Sigmoid colon (tissue), 7 donors: ENCODE measurements around the gene KLK12. TPM values are rescaled to one million over a fixed set of nuclear protein-coding genes. Genes with fewer than 3 reads are reported as not detected.

Experiments used
- DNase-seq: peaks from one replicate; pipeline ENCODE4 v3.0.0-alpha.2; 2019
- H3K27ac ChIP-seq, 4 donors: fragments of 200-600 bp; sonication (generic); one replicate each; pipeline ENCODE4 v1.5.1; 2016 to 2019; ENCODE audit warnings: mild to moderate bottlenecking in 1 of 4
- H3K27me3 ChIP-seq, 3 donors: fragments of 200-600 bp; sonication (generic); one replicate each; pipeline ENCODE4 v1.5.1; 2019; ENCODE audit warnings: mild to moderate bottlenecking in 1 of 3
- H3K36me3 ChIP-seq, 4 donors: fragments of 200-600 bp; sonication (generic); one replicate each; pipeline ENCODE4 v1.5.1; 2016 to 2019
- H3K4me1 ChIP-seq, 4 donors: fragments of 200-600 bp; sonication (generic); one replicate each; pipeline ENCODE4 v1.5.1; 2017 to 2019
- H3K4me3 ChIP-seq, 4 donors: fragments of 200-600 bp; sonication (generic); one replicate each; pipeline ENCODE4 v1.5.1; 2017 to 2019; ENCODE audit warnings: mild to moderate bottlenecking in 2 of 4, moderate library complexity in 1 of 4
- H3K9me3 ChIP-seq, 4 donors: fragments of 200-600 bp in 3 of 4; sonication (generic) in 3 of 4; one replicate each; pipeline versions ENCODE4 v1.5.1 to v1.6.1; 2013 to 2019
- EP300 ChIP-seq, 4 donors: sonication (generic); formaldehyde crosslinking; IDR thresholded peaks; one replicate each; pipeline ENCODE4 v1.6.1; 2017; ENCODE audit warnings: antibody characterized with exemption in 4 of 4
- POLR2A ChIP-seq, 2 donors: fragments of 450-650 bp; IDR thresholded peaks; one replicate each; pipeline ENCODE4 v1.6.1; 2016; ENCODE audit warnings: antibody characterized with exemption in 2 of 2, mild to moderate bottlenecking in 2 of 2, moderate library complexity in 2 of 2
- POLR2AphosphoS5 ChIP-seq, 4 donors: sonication (generic); formaldehyde crosslinking; IDR thresholded peaks; one replicate each; pipeline ENCODE4 v1.6.1; 2017; ENCODE audit warnings: antibody characterized with exemption in 4 of 4
- WGBS, 2 donors: extraction: QIAGEN DNeasy Blood & Tissue Kit; methylation state at CpG; one replicate each; pipeline ENCODE4 v1.1.7; 2013; 5-methylcytosine and 5-hydroxymethylcytosine counted together
- intact Hi-C: fragments of 100-400 bp; cut with DNase I; formaldehyde crosslinking; loops from one replicate; pipeline ENCODE4 v1.15.1; 2023
- polyA plus RNA-seq, 3 donors: library from polyadenylated mRNA; stranded (reverse); fragments of 200-250 nt; gene quantifications; one replicate each; pipeline ENCODE4 v1.2.3, GENCODE V29; 2013
- total RNA-seq, 4 donors: library from RNA; depleted of rRNA; stranded (reverse); fragments of >200 nt; gene quantifications; one replicate each; pipeline ENCODE4 v1.1.0, GENCODE V29; 2016
- TF ChIP-seq, protein P1 (sequence below), 4 experiments: fragments of 450-650 bp in 3 of 4; fragments of 200-600 bp in 1 of 4; IDR thresholded peaks; one replicate each; pipeline ENCODE4 v1.5.1; 2016 to 2019; ENCODE audit warnings: antibody characterized with exemption in 4 of 4, mild to moderate bottlenecking in 3 of 4, moderate library complexity in 2 of 4
- donor health status: healthy with polysubstance abuse.
- donor health status: Bipolar disorder and iron deficiency.
- donor health status: healthy.

The KLK12 gene
- total and polyA plus RNA-seq, 7 donors: 2.6 TPM; not detected in 6

DNA sequence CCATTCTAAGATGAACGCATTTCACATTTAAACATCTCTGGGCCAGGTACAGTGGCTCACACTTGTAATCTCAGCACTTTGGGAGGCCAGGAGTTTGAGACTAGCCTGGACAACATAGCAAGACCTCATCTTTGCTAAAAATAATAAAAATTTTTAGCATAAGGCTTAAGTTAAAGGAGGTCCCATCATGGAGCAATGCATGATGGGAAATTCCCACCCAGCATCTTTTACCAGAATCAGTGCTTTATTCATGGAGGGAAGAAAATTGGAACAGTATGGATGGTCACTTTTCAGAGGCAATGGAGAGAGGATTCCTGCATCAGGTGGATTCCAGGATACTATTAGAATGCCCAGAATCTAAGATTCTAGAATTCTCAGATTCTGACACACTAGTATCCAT lies 29.6 kb downstream of the KLK12 start:
- H3K9me3 ChIP-seq: no peaks in the 10 kb centered on the region
- intact Hi-C loops: no loop called here
- no peaks in the 10 kb centered on the region for H3K4me1 ChIP-seq
- H3K36me3 ChIP-seq: no peaks in the 10 kb centered on the region
- TF ChIP-seq POLR2A (IDR thresholded peaks at IDR 0.05): no peak
- TF ChIP-seq, protein P1, sequence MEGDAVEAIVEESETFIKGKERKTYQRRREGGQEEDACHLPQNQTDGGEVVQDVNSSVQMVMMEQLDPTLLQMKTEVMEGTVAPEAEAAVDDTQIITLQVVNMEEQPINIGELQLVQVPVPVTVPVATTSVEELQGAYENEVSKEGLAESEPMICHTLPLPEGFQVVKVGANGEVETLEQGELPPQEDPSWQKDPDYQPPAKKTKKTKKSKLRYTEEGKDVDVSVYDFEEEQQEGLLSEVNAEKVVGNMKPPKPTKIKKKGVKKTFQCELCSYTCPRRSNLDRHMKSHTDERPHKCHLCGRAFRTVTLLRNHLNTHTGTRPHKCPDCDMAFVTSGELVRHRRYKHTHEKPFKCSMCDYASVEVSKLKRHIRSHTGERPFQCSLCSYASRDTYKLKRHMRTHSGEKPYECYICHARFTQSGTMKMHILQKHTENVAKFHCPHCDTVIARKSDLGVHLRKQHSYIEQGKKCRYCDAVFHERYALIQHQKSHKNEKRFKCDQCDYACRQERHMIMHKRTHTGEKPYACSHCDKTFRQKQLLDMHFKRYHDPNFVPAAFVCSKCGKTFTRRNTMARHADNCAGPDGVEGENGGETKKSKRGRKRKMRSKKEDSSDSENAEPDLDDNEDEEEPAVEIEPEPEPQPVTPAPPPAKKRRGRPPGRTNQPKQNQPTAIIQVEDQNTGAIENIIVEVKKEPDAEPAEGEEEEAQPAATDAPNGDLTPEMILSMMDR (IDR thresholded peaks at IDR 0.05): no peak
- no peak for TF ChIP-seq POLR2AphosphoS5 (IDR thresholded peaks at IDR 0.05)
- TF ChIP-seq EP300 (IDR thresholded peaks at IDR 0.05): no peak
- DNase-seq: no peak
- H3K27me3 ChIP-seq: peaks cover 0 to 66% (median 47%) of the 10 kb centered on the region in 3 donors
- no peak overlapping the region for H3K4me3 ChIP-seq
- no peak overlapping the region for H3K27ac ChIP-seq
- 75 to 91% methylated on average over 1 of the region's 1 CpG for WGBS, 2 donors

DNA sequence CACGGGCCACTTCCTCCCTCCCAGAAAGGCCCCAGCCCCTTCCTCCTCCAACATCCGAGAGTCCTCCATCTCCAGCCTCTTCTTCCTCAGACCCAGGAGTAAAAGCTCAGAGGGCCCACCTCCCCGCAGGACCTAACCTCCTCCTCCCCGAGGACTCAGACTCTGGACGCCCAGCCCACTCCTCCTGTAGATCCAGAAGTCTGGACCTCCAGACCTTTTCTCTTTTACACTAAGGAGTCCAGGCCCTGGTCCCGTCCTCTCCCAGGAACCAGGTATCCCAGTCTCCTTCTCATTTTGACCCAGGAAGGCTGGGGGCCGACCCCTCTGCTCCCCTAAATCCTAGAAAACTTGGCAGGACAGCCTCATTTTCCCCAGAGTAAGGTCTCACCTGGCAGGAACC lies 31.5 kb downstream of the KLK12 start:
- 71 to 78% methylated on average over 7 of the region's 7 CpGs for WGBS, 2 donors
- Histone ChIP-seq H3K27me3 (peaks cover 0 to 63% (median 42%) of the 10 kb centered on the region in 3 donors), H3K4me3 (no peak overlapping the region), H3K9me3 (no peaks in the 10 kb centered on the region), H3K36me3 (no peaks in the 10 kb centered on the region), H3K27ac (no peak overlapping the region), H3K4me1 (no peaks in the 10 kb centered on the region)
- intact Hi-C loops: no loop called here
- no peak for DNase-seq
- TF ChIP-seq POLR2AphosphoS5 (IDR thresholded peaks at IDR 0.05): no peak
- TF ChIP-seq POLR2A (IDR thresholded peaks at IDR 0.05): no peak
- TF ChIP-seq, protein P1 (IDR thresholded peaks at IDR 0.05): no peak

DNA sequence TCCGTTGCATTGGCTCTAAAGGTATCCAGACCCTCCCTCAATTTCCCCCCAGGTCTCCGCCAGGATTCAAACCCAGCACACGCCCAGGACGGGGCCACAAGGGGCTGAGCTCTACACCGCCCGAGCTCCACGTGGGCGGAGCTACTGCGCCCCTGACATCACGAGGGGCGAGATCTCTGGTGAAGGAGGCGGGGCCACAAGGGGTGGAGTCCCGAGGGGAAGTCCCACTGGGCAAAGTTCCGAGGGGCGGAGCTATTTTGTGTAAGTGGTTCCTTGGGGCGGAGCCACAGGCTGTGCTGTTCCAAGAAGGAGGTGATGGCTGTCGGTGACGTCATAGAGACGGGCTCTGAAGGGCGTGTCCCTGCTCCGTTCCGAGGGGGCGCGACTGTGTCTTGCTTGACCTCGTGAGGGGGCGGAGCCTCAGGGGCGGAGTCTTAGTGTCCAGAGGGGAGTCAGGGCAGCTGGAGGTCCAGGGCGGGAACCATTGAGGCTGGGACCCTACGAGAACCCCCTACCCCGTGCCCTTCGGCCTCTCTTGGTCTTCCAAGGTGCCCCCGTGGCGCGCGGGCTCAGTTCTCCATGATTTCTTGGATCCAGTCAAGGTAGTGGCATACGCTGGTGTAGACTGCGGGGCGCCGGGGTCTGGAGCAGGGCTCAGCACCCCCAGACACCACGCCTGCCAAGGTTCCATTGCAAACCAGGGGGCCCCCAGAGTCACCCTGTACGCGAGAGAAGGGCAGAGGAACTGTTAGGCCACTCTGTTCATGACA lies 32.1 kb downstream of the KLK12 start:
- WGBS, 2 donors: 51 to 71% methylated on average over 42 of the region's 42 CpGs
- no peak for TF ChIP-seq EP300 (IDR thresholded peaks at IDR 0.05)
- TF ChIP-seq, protein P1 (IDR thresholded peaks at IDR 0.05): no peak
- TF ChIP-seq POLR2AphosphoS5 (IDR thresholded peaks at IDR 0.05): no peak
- TF ChIP-seq POLR2A (IDR thresholded peaks at IDR 0.05): no peak
- H3K9me3 ChIP-seq: no peaks in the 10 kb centered on the region
- H3K27ac ChIP-seq: no peak overlapping the region
- H3K4me3 ChIP-seq: no peak overlapping the region
- DNase-seq: peak; percentile 57
- intact Hi-C loops: no loop called here
- no peaks in the 10 kb centered on the region for H3K36me3 ChIP-seq
- H3K27me3 ChIP-seq: peaks cover 0 to 65% (median 42%) of the 10 kb centered on the region in 3 donors
- no peaks in the 10 kb centered on the region for H3K4me1 ChIP-seq

DNA sequence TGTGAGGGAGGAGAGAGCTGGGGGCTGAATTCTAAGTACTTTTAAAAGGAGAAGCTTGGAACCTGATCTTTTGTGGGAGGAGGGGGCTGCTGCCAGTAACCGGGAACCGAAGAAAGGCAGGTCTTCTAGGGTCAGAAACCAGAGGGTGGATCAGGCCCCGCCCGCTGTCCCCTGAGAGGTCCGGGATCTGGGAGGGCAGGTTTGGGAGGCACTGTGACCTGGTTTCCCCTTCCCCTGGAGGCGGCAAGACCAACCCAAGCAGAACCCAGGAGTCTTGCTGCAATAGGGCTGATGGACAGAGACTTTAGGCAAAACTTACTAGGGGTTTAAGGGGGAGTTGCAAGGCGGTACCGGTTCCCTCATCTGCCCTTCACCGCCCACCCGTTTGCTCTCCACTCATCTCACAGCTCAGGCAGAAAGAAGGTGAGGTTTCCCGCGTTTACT lies 32.7 kb downstream of the KLK12 start:
- DNase-seq: peak; percentile 40
- H3K4me3 ChIP-seq: no peak overlapping the region
- 41 to 56% methylated on average over 12 of the region's 12 CpGs for WGBS, 2 donors
- H3K9me3 ChIP-seq: no peaks in the 10 kb centered on the region
- H3K36me3 ChIP-seq: no peaks in the 10 kb centered on the region
- intact Hi-C loops: no loop called here
- peaks cover 0 to 62% (median 42%) of the 10 kb centered on the region in 3 donors for H3K27me3 ChIP-seq
- no peak overlapping the region for H3K27ac ChIP-seq
- no peaks in the 10 kb centered on the region for H3K4me1 ChIP-seq
- TF ChIP-seq POLR2AphosphoS5 (IDR thresholded peaks at IDR 0.05) (no peak), EP300 (IDR thresholded peaks at IDR 0.05) (no peak), POLR2A (IDR thresholded peaks at IDR 0.05) (no peak)
- TF ChIP-seq, protein P1 (IDR thresholded peaks at IDR 0.05): no peak
